ENCODE results near the gene PCBP3. TPM values are rescaled to one million over a fixed set of nuclear protein-coding genes. Genes with fewer than 3 reads are reported as not detected.

PCBP3 gene
- total RNA-seq, 1 donor: 1.1 TPM

DNA sequence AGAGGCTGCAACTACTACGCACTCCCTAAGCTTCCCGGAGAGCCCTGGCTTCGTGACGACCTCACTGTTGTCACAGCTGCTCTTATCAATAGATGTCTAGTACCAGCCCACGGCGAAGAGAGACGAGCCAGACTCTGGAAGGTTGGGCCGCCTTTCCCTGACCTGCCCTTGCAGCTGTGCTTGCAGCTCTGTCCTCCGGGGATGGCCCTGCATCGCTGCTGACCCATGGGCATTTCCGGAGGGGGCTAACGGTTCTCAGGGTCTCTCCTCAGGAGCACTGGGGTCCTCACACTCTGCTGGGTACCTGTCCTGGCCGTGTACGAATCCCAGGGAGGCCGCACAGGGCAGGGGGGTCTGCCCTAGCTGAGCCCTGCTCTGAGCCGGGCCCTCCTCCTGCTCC is 244.3 kb downstream of the PCBP3 start:
- H3K4me1 ChIP-seq (ENCODE audit: insufficient read depth, low read length): no peaks in the 10 kb centered on the region
- H3K27ac ChIP-seq (ENCODE audit: low read depth, low read length): no peak overlapping the region
- no peak overlapping the region for H3K4me3 ChIP-seq (ENCODE audit: insufficient read depth, low read length)
- H3K79me2 ChIP-seq (ENCODE audit: insufficient read depth, low read length): no peaks in the 10 kb centered on the region
- DNase-seq (ENCODE audit: insufficient read length, low spot score, missing footprints): no peak
- no peaks in the 10 kb centered on the region for H3K36me3 ChIP-seq (ENCODE audit: insufficient read depth, low read length)
- H3K27me3 ChIP-seq (ENCODE audit: insufficient read depth, low read length): peaks cover 32% of the 10 kb centered on the region
- H4K20me1 ChIP-seq (ENCODE audit: insufficient read depth, low read length): no peaks in the 10 kb centered on the region
- H2AFZ ChIP-seq (ENCODE audit: low read length): no peak overlapping the region
- no peaks in the 10 kb centered on the region for H3K9me3 ChIP-seq (ENCODE audit: low read depth, low read length)
- TF ChIP-seq, protein P1, sequence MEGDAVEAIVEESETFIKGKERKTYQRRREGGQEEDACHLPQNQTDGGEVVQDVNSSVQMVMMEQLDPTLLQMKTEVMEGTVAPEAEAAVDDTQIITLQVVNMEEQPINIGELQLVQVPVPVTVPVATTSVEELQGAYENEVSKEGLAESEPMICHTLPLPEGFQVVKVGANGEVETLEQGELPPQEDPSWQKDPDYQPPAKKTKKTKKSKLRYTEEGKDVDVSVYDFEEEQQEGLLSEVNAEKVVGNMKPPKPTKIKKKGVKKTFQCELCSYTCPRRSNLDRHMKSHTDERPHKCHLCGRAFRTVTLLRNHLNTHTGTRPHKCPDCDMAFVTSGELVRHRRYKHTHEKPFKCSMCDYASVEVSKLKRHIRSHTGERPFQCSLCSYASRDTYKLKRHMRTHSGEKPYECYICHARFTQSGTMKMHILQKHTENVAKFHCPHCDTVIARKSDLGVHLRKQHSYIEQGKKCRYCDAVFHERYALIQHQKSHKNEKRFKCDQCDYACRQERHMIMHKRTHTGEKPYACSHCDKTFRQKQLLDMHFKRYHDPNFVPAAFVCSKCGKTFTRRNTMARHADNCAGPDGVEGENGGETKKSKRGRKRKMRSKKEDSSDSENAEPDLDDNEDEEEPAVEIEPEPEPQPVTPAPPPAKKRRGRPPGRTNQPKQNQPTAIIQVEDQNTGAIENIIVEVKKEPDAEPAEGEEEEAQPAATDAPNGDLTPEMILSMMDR (IDR thresholded peaks at IDR 0.05; ENCODE audit: extremely low read depth, low read depth, low read length): no peak
- no peak overlapping the region for H3K4me2 ChIP-seq (ENCODE audit: insufficient read depth, low read length)

DNA sequence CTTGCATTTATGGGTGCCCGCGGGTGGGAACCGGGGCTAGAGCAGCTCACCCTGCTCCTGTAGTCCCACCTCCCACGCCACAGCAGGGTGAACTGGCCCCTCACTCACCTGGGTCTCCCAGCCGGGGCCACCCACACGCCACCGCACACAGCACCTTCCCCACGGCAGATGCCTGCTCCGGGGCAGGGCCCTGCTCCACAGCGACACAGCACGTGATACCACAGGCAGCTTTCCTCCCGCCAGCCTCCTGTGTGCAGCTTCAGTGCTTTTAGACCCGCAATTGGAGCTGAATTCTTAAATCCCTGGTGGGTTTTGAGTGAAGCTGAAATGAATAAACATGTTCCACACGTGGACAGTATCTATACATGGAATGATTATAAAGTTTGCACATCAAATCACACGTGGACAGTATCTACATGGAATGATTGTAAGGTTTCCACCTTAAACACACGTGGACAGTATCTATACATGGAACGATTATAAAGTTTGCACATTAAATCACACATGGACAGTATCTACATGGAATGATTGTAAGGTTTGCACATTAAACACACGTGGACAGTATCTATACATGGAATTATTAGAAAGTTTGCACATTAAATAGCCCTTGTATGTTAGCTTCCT is 245.0 kb downstream of the PCBP3 start:
- no peaks in the 10 kb centered on the region for H3K36me3 ChIP-seq (ENCODE audit: insufficient read depth, low read length)
- DNase-seq (ENCODE audit: insufficient read length, low spot score, missing footprints): no peak
- no peak overlapping the region for H3K4me3 ChIP-seq (ENCODE audit: insufficient read depth, low read length)
- TF ChIP-seq, protein P1 (IDR thresholded peaks at IDR 0.05; ENCODE audit: extremely low read depth, low read depth, low read length): no peak
- no peak overlapping the region for H2AFZ ChIP-seq (ENCODE audit: low read length)
- H3K27me3 ChIP-seq (ENCODE audit: insufficient read depth, low read length): peaks cover 31% of the 10 kb centered on the region
- no peaks in the 10 kb centered on the region for H3K4me1 ChIP-seq (ENCODE audit: insufficient read depth, low read length)
- H3K9me3 ChIP-seq (ENCODE audit: low read depth, low read length): no peaks in the 10 kb centered on the region
- H3K4me2 ChIP-seq (ENCODE audit: insufficient read depth, low read length): no peak overlapping the region
- no peaks in the 10 kb centered on the region for H3K79me2 ChIP-seq (ENCODE audit: insufficient read depth, low read length)
- H3K27ac ChIP-seq (ENCODE audit: low read depth, low read length): no peak overlapping the region
- H4K20me1 ChIP-seq (ENCODE audit: insufficient read depth, low read length): no peaks in the 10 kb centered on the region

DNA sequence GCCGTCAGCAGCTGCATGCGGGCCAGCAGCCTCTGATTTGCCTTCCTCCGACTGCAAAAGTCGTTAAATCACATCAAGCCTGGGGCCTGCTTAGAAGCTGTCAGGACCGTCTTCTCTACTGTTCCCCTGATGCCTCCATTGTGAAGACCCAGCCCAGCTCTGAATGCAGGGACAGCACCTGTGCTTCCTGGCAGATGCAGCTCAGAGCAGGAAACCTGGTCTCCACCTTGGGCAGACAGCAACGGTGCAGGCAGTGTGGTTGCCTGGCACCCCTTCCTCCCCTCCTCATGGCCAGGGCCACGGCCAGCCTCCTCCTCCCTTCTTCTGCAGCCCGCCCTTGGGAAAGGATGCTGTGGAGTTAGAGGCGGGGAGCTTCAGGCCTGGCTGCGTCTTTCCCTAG is 245.7 kb downstream of the PCBP3 start:
- Histone ChIP-seq H3K9me3 (ENCODE audit: low read depth, low read length) (no peaks in the 10 kb centered on the region), H3K36me3 (ENCODE audit: insufficient read depth, low read length) (no peaks in the 10 kb centered on the region), H3K4me2 (ENCODE audit: insufficient read depth, low read length) (no peak overlapping the region), H2AFZ (ENCODE audit: low read length) (no peak overlapping the region), H3K4me1 (ENCODE audit: insufficient read depth, low read length) (peaks cover 2% of the 10 kb centered on the region), H3K27me3 (ENCODE audit: insufficient read depth, low read length) (peaks cover 26% of the 10 kb centered on the region), H3K4me3 (ENCODE audit: insufficient read depth, low read length) (no peak overlapping the region), H4K20me1 (ENCODE audit: insufficient read depth, low read length) (peaks cover 4% of the 10 kb centered on the region), H3K27ac (ENCODE audit: low read depth, low read length) (no peak overlapping the region), H3K79me2 (ENCODE audit: insufficient read depth, low read length) (no peaks in the 10 kb centered on the region)
- TF ChIP-seq, protein P1 (IDR thresholded peaks at IDR 0.05; ENCODE audit: extremely low read depth, low read depth, low read length): no peak
- no peak for DNase-seq (ENCODE audit: insufficient read length, low spot score, missing footprints)

DNA sequence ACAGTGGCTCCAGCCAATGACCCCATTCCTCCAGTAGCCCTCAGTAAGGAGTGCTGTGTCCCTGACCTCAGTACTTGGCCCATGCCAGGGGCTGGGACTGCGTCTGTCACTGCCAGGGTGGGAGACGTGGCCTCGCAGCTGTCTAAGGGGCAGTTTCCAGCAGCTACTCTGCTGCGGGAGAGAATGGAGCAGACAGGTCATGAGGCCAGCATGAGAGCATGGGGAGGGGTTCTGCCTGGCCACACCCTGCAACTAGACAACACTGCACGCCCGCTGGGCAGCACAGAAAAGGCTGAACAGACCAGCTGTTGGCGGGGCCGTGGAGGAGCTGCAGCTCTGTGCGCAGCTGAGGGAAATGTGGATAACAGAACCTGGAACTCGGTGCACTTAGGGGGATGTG is 246.4 kb downstream of the PCBP3 start:
- Histone ChIP-seq H3K9me3 (ENCODE audit: low read depth, low read length) (no peaks in the 10 kb centered on the region), H3K27me3 (ENCODE audit: insufficient read depth, low read length) (peaks cover 26% of the 10 kb centered on the region), H4K20me1 (ENCODE audit: insufficient read depth, low read length) (peaks cover 6% of the 10 kb centered on the region), H2AFZ (ENCODE audit: low read length) (no peak overlapping the region), H3K27ac (ENCODE audit: low read depth, low read length) (no peak overlapping the region), H3K4me1 (ENCODE audit: insufficient read depth, low read length) (peaks cover 9% of the 10 kb centered on the region), H3K79me2 (ENCODE audit: insufficient read depth, low read length) (no peaks in the 10 kb centered on the region), H3K4me2 (ENCODE audit: insufficient read depth, low read length) (no peak overlapping the region), H3K36me3 (ENCODE audit: insufficient read depth, low read length) (no peaks in the 10 kb centered on the region), H3K4me3 (ENCODE audit: insufficient read depth, low read length) (no peak overlapping the region)
- DNase-seq (ENCODE audit: insufficient read length, low spot score, missing footprints): no peak
- TF ChIP-seq, protein P1 (IDR thresholded peaks at IDR 0.05; ENCODE audit: extremely low read depth, low read depth, low read length): no peak
